Mammary epithelial cell (primary cell): ENCODE results near the gene PROM2.

Source experiments
- EZH2 ChIP-seq: IDR thresholded peaks from 2 replicates; pipeline ENCODE4 v1.6.1; 2012; ENCODE audit warnings: low read length, inconsistent platforms, borderline replicate concordance
- TF ChIP-seq, protein P1 (sequence below), 2 donors: IDR thresholded peaks in 1 of 2; conservative IDR thresholded peaks in 1 of 2; 2 replicates each; pipeline ENCODE4 v1.5.1; 2011 to 2012; ENCODE audit warnings: inconsistent platforms in 2 of 2, low read length in 2 of 2, mild to moderate bottlenecking in 2 of 2, control low read depth in 1 of 2, low read depth in 1 of 2; ENCODE audit not compliant: insufficient read depth in 1 of 2; ENCODE audit errors: extremely low read depth in 1 of 2

DNA sequence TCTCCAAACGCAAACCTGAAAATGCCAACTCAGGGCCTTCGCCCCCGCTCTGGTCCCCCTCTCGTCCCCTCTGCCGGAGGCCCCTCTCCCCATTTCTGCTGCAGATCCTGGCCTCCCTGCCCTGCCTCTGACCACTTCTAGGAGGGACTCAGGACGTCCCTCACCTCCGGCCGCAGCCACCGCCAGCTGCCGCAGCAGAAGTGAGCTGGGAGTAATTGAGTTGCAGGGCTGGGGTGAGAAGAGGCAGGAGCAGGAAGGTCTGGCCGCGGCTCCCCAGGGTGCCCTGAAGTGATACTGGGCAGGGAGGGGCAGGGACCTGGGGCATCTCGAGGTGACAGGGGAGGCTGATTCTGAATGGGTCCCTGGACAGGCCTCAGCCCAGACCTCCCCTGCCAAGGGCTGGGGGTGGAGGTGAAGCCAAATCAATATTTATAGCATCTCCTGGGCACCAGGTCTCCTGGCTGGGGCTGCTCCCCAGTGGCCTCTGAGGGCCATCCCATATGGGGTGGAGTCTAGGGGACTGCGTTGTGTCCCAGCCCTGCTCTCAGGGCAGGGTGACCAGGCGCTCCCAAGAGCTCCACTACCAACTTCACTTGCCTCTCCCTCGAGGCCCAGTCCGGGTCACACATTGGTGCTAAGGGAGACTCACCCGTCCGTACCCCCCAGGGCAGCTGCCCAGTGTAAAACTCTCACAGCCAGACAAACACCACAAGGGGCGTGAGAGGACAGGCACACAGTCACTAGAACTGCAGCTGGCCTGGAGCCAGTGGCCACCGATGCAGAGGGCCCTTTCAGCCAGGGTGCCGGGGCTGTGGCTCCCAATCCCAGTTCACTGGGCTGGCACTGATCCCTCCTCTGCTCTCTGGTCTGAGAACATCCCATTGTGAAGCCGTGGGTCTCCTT, 55.9 kb downstream of the PROM2 start:
- TF ChIP-seq, protein P1, sequence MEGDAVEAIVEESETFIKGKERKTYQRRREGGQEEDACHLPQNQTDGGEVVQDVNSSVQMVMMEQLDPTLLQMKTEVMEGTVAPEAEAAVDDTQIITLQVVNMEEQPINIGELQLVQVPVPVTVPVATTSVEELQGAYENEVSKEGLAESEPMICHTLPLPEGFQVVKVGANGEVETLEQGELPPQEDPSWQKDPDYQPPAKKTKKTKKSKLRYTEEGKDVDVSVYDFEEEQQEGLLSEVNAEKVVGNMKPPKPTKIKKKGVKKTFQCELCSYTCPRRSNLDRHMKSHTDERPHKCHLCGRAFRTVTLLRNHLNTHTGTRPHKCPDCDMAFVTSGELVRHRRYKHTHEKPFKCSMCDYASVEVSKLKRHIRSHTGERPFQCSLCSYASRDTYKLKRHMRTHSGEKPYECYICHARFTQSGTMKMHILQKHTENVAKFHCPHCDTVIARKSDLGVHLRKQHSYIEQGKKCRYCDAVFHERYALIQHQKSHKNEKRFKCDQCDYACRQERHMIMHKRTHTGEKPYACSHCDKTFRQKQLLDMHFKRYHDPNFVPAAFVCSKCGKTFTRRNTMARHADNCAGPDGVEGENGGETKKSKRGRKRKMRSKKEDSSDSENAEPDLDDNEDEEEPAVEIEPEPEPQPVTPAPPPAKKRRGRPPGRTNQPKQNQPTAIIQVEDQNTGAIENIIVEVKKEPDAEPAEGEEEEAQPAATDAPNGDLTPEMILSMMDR (conservative IDR thresholded peaks at IDR 0.05 in 1 of 2, IDR thresholded peaks at IDR 0.05 in 1 of 2; ENCODE audit: extremely low read depth in 1 of 2, insufficient read depth in 1 of 2, low read depth in 1 of 2, low read length in 2 of 2), result no peak
- no peak for TF ChIP-seq EZH2
